ENCODE measurements around the gene MYLK4. TPM values are rescaled to one million over a fixed set of nuclear protein-coding genes. Genes with fewer than 3 reads are reported as not detected.
A peak's percentile ranks its signal among the peaks of the same experiment; 100 is the strongest.

Gene MYLK4
- total RNA-seq, 1 donor from 2014 or later, result 0.23 TPM

- Mint-ChIP-seq H3K9me3 (ENCODE audit: unreplicated experiment) (no peaks in the 10 kb centered on the region), H3K36me3 (ENCODE audit: low read depth, unreplicated experiment) (peaks cover 16% of the 10 kb centered on the region), H3K27me3 (ENCODE audit: low read depth, unreplicated experiment) (no peaks in the 10 kb centered on the region), H3K4me1 (ENCODE audit: low read depth, unreplicated experiment) (peaks cover 9% of the 10 kb centered on the region), H3K27ac (ENCODE audit: unreplicated experiment) (no peak overlapping the region), H3K4me3 (ENCODE audit: unreplicated experiment) (no peak overlapping the region)
- Histone ChIP-seq H3K9ac (ENCODE audit: low read length) (no peak overlapping the region), H3K27me3 (ENCODE audit: insufficient read depth, low read length) (no peaks in the 10 kb centered on the region), H3K9me3 (ENCODE audit: insufficient read depth, low read depth, low read length) (no peaks in the 10 kb centered on the region), H3K4me2 (ENCODE audit: low read length) (no peak overlapping the region), H3K27ac (ENCODE audit: low read depth, low read length) (no peak overlapping the region), H3K4me3 (ENCODE audit: insufficient read depth, low read depth, low read length) (no peak overlapping the region), H3K4me1 (ENCODE audit: insufficient read depth, low read length) (no peaks in the 10 kb centered on the region), H2AFZ (ENCODE audit: low read depth, low read length) (no peak overlapping the region), H4K20me1 (ENCODE audit: insufficient read depth, low read length) (peaks cover 79% of the 10 kb centered on the region), H3K36me3 (ENCODE audit: insufficient read depth, low read length) (peaks cover 11% of the 10 kb centered on the region), H3K79me2 (ENCODE audit: insufficient read depth, low read length) (peaks cover 96% of the 10 kb centered on the region)
- no peak for DNase-seq (ENCODE audit: low read depth)
- TF ChIP-seq EZH2 (IDR thresholded peaks at IDR 0.05; ENCODE audit: insufficient read depth, low read length) (no peak), CTCF (IDR thresholded peaks at IDR 0.05; ENCODE audit: insufficient read depth, low read depth, low read length) (no peak)
- no peak for FAIRE-seq
These were observed 26.5 kb upstream of the MYLK4 start for GRCh38 chr6:2777249-2777648.

- H3K4me1 ChIP-seq (ENCODE audit: insufficient read depth, low read length), result peaks cover 5% of the 10 kb centered on the region
- no peak overlapping the region for H3K4me3 Mint-ChIP-seq (ENCODE audit: unreplicated experiment)
- peaks cover 9% of the 10 kb centered on the region for H3K4me1 Mint-ChIP-seq (ENCODE audit: low read depth, unreplicated experiment)
- TF ChIP-seq CTCF (IDR thresholded peaks at IDR 0.05; ENCODE audit: insufficient read depth, low read depth, low read length) (no peak), EZH2 (IDR thresholded peaks at IDR 0.05; ENCODE audit: insufficient read depth, low read length) (no peak)
- FAIRE-seq (no peak), DNase-seq (ENCODE audit: low read depth) (no peak)
- no peak overlapping the region for H3K27ac ChIP-seq (ENCODE audit: low read depth, low read length)
- no peaks in the 10 kb centered on the region for H3K9me3 Mint-ChIP-seq (ENCODE audit: unreplicated experiment)
- no peak overlapping the region for H2AFZ ChIP-seq (ENCODE audit: low read depth, low read length)
- H3K36me3 Mint-ChIP-seq (ENCODE audit: low read depth, unreplicated experiment), result peaks cover 21% of the 10 kb centered on the region
- H3K27me3 Mint-ChIP-seq (ENCODE audit: low read depth, unreplicated experiment), result no peaks in the 10 kb centered on the region
- H3K36me3 ChIP-seq (ENCODE audit: insufficient read depth, low read length), result peaks cover 18% of the 10 kb centered on the region
- no peak overlapping the region for H3K27ac Mint-ChIP-seq (ENCODE audit: unreplicated experiment)
- no peak overlapping the region for H3K4me3 ChIP-seq (ENCODE audit: insufficient read depth, low read depth, low read length)
- H3K27me3 ChIP-seq (ENCODE audit: insufficient read depth, low read length), result no peaks in the 10 kb centered on the region
- no peaks in the 10 kb centered on the region for H3K9me3 ChIP-seq (ENCODE audit: insufficient read depth, low read depth, low read length)
- no peak overlapping the region for H3K4me2 ChIP-seq (ENCODE audit: low read length)
- peaks cover 100% of the 10 kb centered on the region for H3K79me2 ChIP-seq (ENCODE audit: insufficient read depth, low read length)
- H3K9ac ChIP-seq (ENCODE audit: low read length), result no peak overlapping the region
- H4K20me1 ChIP-seq (ENCODE audit: insufficient read depth, low read length), result peaks cover 82% of the 10 kb centered on the region
These were observed 24.3 kb upstream of the MYLK4 start for GRCh38 chr6:2775003-2775402.

- Mint-ChIP-seq H3K9me3 (ENCODE audit: unreplicated experiment) (no peaks in the 10 kb centered on the region), H3K27me3 (ENCODE audit: low read depth, unreplicated experiment) (no peaks in the 10 kb centered on the region), H3K4me1 (ENCODE audit: low read depth, unreplicated experiment) (peaks cover 13% of the 10 kb centered on the region), H3K27ac (ENCODE audit: unreplicated experiment) (peak overlapping the region; percentile 64), H3K4me3 (ENCODE audit: unreplicated experiment) (no peak overlapping the region), H3K36me3 (ENCODE audit: low read depth, unreplicated experiment) (peaks cover 15% of the 10 kb centered on the region)
- H2AFZ ChIP-seq (ENCODE audit: low read depth, low read length), result no peak overlapping the region
- no peaks in the 10 kb centered on the region for H3K27me3 ChIP-seq (ENCODE audit: insufficient read depth, low read length)
- DNase-seq (ENCODE audit: low read depth) (no peak), FAIRE-seq (no peak)
- no peak overlapping the region for H3K9ac ChIP-seq (ENCODE audit: low read length)
- H3K9me3 ChIP-seq (ENCODE audit: insufficient read depth, low read depth, low read length), result no peaks in the 10 kb centered on the region
- H3K27ac ChIP-seq (ENCODE audit: low read depth, low read length), result no peak overlapping the region
- peaks cover 11% of the 10 kb centered on the region for H3K36me3 ChIP-seq (ENCODE audit: insufficient read depth, low read length)
- no peak overlapping the region for H3K4me3 ChIP-seq (ENCODE audit: insufficient read depth, low read depth, low read length)
- peaks cover 79% of the 10 kb centered on the region for H4K20me1 ChIP-seq (ENCODE audit: insufficient read depth, low read length)
- H3K79me2 ChIP-seq (ENCODE audit: insufficient read depth, low read length), result peaks cover 99% of the 10 kb centered on the region
- peaks cover 13% of the 10 kb centered on the region for H3K4me1 ChIP-seq (ENCODE audit: insufficient read depth, low read length)
- TF ChIP-seq EZH2 (IDR thresholded peaks at IDR 0.05; ENCODE audit: insufficient read depth, low read length), result no peak
- TF ChIP-seq CTCF (IDR thresholded peaks at IDR 0.05; ENCODE audit: insufficient read depth, low read depth, low read length), result no peak
- H3K4me2 ChIP-seq (ENCODE audit: low read length), result no peak overlapping the region
These were observed 22.7 kb upstream of the MYLK4 start for GRCh38 chr6:2773449-2773848.

Data from astrocyte (in vitro differentiated cells and primary cell).